Panc1 (cell line): ENCODE data around the gene NUP188. TPM values are rescaled to one million over a fixed set of nuclear protein-coding genes. Genes with fewer than 3 reads are reported as not detected.

Source experiments
- ATAC-seq: fragments of 200-7000 bp; cut with Tn5 transposase; 2 replicates; pipeline ENCODE4 v1.9.1; 2020; ENCODE audit warnings: mild to moderate bottlenecking, moderate library complexity
- BruUV-seq: library from RNA; stranded (reverse); fragments of 400-500 nt; replicated peaks from 2 replicates; lab custom pipeline; 2021; lab: Mats Ljungman, UMichigan
- CTCF ChIA-PET: fragments of 300-600 bp; sonication (Branson Sonifier 250); formaldehyde crosslinking; loops from one replicate; lab custom pipeline; 2022; ENCODE audit warnings: antibody characterized with exemption; lab: Charles Lee
- POLR2A ChIA-PET: fragments of 300-600 bp; sonication (Branson Sonifier 250); formaldehyde crosslinking; loops from one replicate; lab custom pipeline; 2022; ENCODE audit warnings: antibody characterized with exemption; lab: Charles Lee
- DNase-seq: peaks from one replicate; pipeline ENCODE4 v3.0.0-alpha.2; 2010; ENCODE audit warnings: low read depth, low spot score
- H3K27ac ChIP-seq: 2 replicates; pipeline ENCODE4 v1.5.1; 2011; ENCODE audit warnings: mild to moderate bottlenecking, low read length, inconsistent platforms
- H3K27me3 ChIP-seq: fragments of 200-500 bp; sonication (Bioruptor generic); 2 replicates; pipeline ENCODE4 v1.6.0; 2014; ENCODE audit warnings: low read length, inconsistent platforms; ENCODE audit not compliant: control insufficient read depth, insufficient read depth
- H3K36me3 ChIP-seq: fragments of 200-500 bp; sonication (Bioruptor generic); 2 replicates; pipeline ENCODE4 v1.5.1; 2014; ENCODE audit warnings: inconsistent platforms, mild to moderate bottlenecking, low read length, moderate library complexity; ENCODE audit not compliant: control insufficient read depth, insufficient read depth
- H3K4me1 ChIP-seq: 2 replicates; pipeline ENCODE4 v1.5.1; 2011; ENCODE audit warnings: inconsistent platforms, mild to moderate bottlenecking, low read length, moderate library complexity; ENCODE audit not compliant: control insufficient read depth, insufficient read depth
- H3K4me3 ChIP-seq, 2 experiments: 2 replicates each; pipeline ENCODE4 v1.5.1; 2011 to 2012; ENCODE audit warnings: low read depth in 2 of 2, low read length in 2 of 2, mild to moderate bottlenecking in 2 of 2, inconsistent platforms in 1 of 2, moderate library complexity in 1 of 2
- H3K9me3 ChIP-seq: fragments of 200-500 bp; sonication (Bioruptor generic); 2 replicates; pipeline ENCODE4 v1.5.1; 2014; ENCODE audit warnings: low read depth, mild to moderate bottlenecking, inconsistent platforms, low read length, moderate library complexity; ENCODE audit not compliant: control insufficient read depth, insufficient read depth
- POLR2AphosphoS5 ChIP-seq: IDR thresholded peaks from 2 replicates; pipeline ENCODE4 v1.6.1; 2012; ENCODE audit warnings: mild to moderate bottlenecking, low read depth, low read length, moderate library complexity
- REST ChIP-seq, 2 experiments: IDR thresholded peaks; 2 replicates each; pipeline ENCODE4 v1.6.1; 2011 to 2012; ENCODE audit warnings: low read depth in 2 of 2, control low read depth in 1 of 2, low read length in 1 of 2, mild to moderate bottlenecking in 1 of 2, moderate library complexity in 1 of 2; ENCODE audit not compliant: insufficient read depth in 1 of 2
- SIN3A ChIP-seq: IDR thresholded peaks from 2 replicates; pipeline ENCODE4 v1.6.1; 2012; ENCODE audit warnings: low read depth, mild to moderate bottlenecking, low read length, moderate library complexity, borderline replicate concordance; ENCODE audit not compliant: insufficient read depth
- TCF7L2 ChIP-seq: IDR thresholded peaks from 2 replicates; pipeline ENCODE4 v1.6.1; 2011; ENCODE audit warnings: mild to moderate bottlenecking, low read depth, low read length, inconsistent platforms
- in situ Hi-C: cut with HindIII; loops from 2 replicates; pipeline ENCODE4 v1.10.0; 2016; ENCODE audit warnings: low sequenced_read_pairs, low pct_unique_long_range_greater_than_20kb
- intact Hi-C: fragments of 100-400 bp; cut with micrococcal nuclease; formaldehyde crosslinking; loops from one replicate; pipeline ENCODE4 v1.10.0; 2022; ENCODE audit not compliant: unreplicated experiment
- total RNA-seq: library from RNA; stranded (reverse); gene quantifications from one replicate; pipeline ENCODE4 v1.2.1, GENCODE V29; 2021; ENCODE audit not compliant: unreplicated experiment
- TF ChIP-seq, protein P1 (sequence below): fragments of 450-650 bp; IDR thresholded peaks from 2 replicates; pipeline ENCODE4 v1.5.1; 2017; ENCODE audit warnings: mild to moderate bottlenecking

Gene NUP188
- total RNA-seq, 1 experiment from 2014 or later: 69.9 TPM

DNA sequence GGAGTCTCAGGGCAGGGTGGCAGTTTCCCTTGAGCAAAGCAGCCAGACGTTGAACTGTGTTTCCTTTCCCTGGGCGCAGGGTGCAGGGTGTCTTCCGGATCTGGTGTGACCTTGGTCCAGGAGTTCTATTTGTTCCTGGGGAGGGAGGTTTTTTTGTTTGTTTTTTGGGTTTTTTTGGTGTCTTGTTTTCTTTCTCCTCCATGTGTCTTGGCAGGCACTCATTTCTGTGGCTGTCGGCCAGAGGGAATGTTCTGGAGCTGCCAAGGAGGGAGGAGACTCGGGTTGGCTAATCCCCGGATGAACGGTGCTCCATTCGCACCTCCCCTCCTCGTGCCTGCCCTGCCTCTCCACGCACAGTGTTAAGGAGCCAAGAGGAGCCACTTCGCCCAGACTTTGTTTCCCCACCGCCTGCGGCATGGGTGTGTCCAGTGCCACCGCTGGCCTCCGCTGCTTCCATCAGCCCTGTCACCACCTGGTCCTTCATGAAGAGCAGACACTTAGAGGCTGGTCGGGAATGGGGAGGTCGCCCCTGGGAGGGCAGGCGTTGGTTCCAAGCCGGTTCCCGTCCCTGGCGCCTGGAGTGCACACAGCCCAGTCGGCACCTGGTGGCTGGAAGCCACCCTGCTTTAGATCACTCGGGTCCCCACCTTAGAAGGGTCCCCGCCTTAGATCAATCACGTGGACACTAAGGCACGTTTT lies 30.2 kb upstream of the NUP188 start:
- no peak overlapping the region for H3K27ac ChIP-seq
- no peaks in the 10 kb centered on the region for H3K36me3 ChIP-seq
- peaks cover 10% of the 10 kb centered on the region; the same call in 1 of the 2 replicates for H3K4me1 ChIP-seq
- in situ Hi-C loops (no loop called here), intact Hi-C loops (no loop called here)
- H3K9me3 ChIP-seq: no peaks in the 10 kb centered on the region
- BruUV-seq: no TSS peak
- no peak for TF ChIP-seq SIN3A
- TF ChIP-seq, protein P1, sequence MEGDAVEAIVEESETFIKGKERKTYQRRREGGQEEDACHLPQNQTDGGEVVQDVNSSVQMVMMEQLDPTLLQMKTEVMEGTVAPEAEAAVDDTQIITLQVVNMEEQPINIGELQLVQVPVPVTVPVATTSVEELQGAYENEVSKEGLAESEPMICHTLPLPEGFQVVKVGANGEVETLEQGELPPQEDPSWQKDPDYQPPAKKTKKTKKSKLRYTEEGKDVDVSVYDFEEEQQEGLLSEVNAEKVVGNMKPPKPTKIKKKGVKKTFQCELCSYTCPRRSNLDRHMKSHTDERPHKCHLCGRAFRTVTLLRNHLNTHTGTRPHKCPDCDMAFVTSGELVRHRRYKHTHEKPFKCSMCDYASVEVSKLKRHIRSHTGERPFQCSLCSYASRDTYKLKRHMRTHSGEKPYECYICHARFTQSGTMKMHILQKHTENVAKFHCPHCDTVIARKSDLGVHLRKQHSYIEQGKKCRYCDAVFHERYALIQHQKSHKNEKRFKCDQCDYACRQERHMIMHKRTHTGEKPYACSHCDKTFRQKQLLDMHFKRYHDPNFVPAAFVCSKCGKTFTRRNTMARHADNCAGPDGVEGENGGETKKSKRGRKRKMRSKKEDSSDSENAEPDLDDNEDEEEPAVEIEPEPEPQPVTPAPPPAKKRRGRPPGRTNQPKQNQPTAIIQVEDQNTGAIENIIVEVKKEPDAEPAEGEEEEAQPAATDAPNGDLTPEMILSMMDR: no peak
- POLR2A ChIA-PET: no interaction called here
- CTCF ChIA-PET: no interaction called here
- no peak overlapping the region for H3K4me3 ChIP-seq
- no peaks in the 10 kb centered on the region for H3K27me3 ChIP-seq
- ATAC-seq (no peak), DNase-seq (no peak)

DNA sequence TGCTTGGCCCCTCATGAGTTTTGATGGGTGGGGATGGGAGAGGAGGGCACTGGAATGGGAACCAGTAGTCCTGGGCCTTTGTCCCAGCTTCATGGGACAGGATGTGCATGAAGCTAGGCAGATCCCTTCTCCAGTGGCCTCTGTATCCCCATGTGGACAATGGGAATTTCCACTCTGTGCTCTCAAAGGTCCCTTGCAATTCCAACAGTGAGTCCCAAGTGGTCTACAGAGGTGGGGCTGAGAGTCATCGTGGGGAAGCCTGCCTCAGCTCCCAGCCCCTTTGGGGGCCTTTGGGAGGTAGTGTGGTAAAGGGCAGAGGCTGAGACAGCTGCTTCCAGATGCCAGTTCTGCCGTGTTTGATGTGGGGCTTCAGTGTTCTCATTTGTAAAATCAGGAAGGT lies 28.6 kb upstream of the NUP188 start:
- no peaks in the 10 kb centered on the region for H3K9me3 ChIP-seq
- ChIA-PET POLR2A (interaction anchor here (0.5 to 0.7 kb wide), 3 partner anchors 11 to 70 kb away, joined by 3 to 8 read pairs (median 7); no protein-coding TSS in a partner anchor), CTCF (interaction anchor here (0.6 kb wide), 1 partner anchor 45 kb away, joined by 4 read pairs; no protein-coding TSS in a partner anchor)
- DNase-seq: no peak
- TF ChIP-seq TCF7L2 (no peak), SIN3A (no peak), POLR2AphosphoS5 (no peak), REST (IDR thresholded peaks at IDR 0.05; ENCODE audit: insufficient read depth in 1 of 2, low read depth in 2 of 2, low read length in 1 of 2) (no peak)
- TF ChIP-seq, protein P1: no peak
- H3K4me1 ChIP-seq: peaks cover 4% of the 10 kb centered on the region; the same call in 1 of the 2 replicates
- no TSS peak for BruUV-seq
- no peaks in the 10 kb centered on the region for H3K36me3 ChIP-seq
- ATAC-seq: no peak
- H3K27me3 ChIP-seq: no peaks in the 10 kb centered on the region
- intact Hi-C loops (no loop called here), in situ Hi-C loops (no loop called here)
- H3K4me3 ChIP-seq: no peak overlapping the region
- no peak overlapping the region for H3K27ac ChIP-seq
